Loucy (cell line): ENCODE results near the gene CTNNBIP1.

Source experiments
- H2AFZ ChIP-seq: fragments of 200-600 bp; sonication (generic); 2 replicates; pipeline ENCODE4 v1.6.0; 2016; ENCODE audit warnings: antibody characterized with exemption, mild to moderate bottlenecking, low read length, moderate library complexity
- H3F3A ChIP-seq: fragments of 200-600 bp; 2 replicates; pipeline ENCODE4 v1.6.0; 2016; ENCODE audit warnings: antibody characterized with exemption, low read depth, mild to moderate bottlenecking
- H3K27me3 ChIP-seq: fragments of 200-600 bp; sonication (generic); 2 replicates; pipeline ENCODE4 v1.6.1; 2014; ENCODE audit warnings: low read length, mild to moderate bottlenecking; ENCODE audit not compliant: insufficient read depth, poor library complexity, severe bottlenecking
- H3K36me3 ChIP-seq: fragments of 200-600 bp; sonication (generic); 2 replicates; pipeline ENCODE4 v1.6.1; 2016; ENCODE audit warnings: low read length; ENCODE audit not compliant: insufficient read depth
- H3K4me1 ChIP-seq: fragments of 200-600 bp; sonication (generic); 2 replicates; pipeline ENCODE4 v1.5.1; 2014; ENCODE audit warnings: low read length, mild to moderate bottlenecking; ENCODE audit not compliant: insufficient read depth, poor library complexity, severe bottlenecking
- H3K4me2 ChIP-seq: fragments of 200-600 bp; sonication (generic); 2 replicates; pipeline ENCODE4 v1.6.0; 2014; ENCODE audit warnings: antibody characterized with exemption, low read length, low read depth, mild to moderate bottlenecking; ENCODE audit not compliant: poor library complexity, severe bottlenecking
- H3K4me3 ChIP-seq: fragments of 200-600 bp; sonication (generic); 2 replicates; pipeline ENCODE4 v1.5.1; 2014; ENCODE audit warnings: low read length, mild to moderate bottlenecking, mixed read lengths; ENCODE audit not compliant: poor library complexity, severe bottlenecking
- H3K79me2 ChIP-seq: fragments of 200-600 bp; sonication (generic); 2 replicates; pipeline ENCODE4 v1.6.1; 2014; ENCODE audit warnings: low read length; ENCODE audit not compliant: insufficient read depth
- H3K9ac ChIP-seq: fragments of 200-600 bp; sonication (generic); 2 replicates; pipeline ENCODE4 v1.6.0; 2014; ENCODE audit warnings: mild to moderate bottlenecking, low read depth, low read length, moderate library complexity; ENCODE audit not compliant: poor library complexity, severe bottlenecking
- H3K9me2 ChIP-seq: fragments of 200-600 bp; sonication (generic); replicated peaks from 2 replicates; pipeline ENCODE4 v1.6.1; 2016; ENCODE audit warnings: low read depth, low read length, mixed read lengths
- H3K9me3 ChIP-seq: fragments of 200-600 bp; sonication (generic); 2 replicates; pipeline ENCODE4 v1.6.1; 2014; ENCODE audit warnings: mild to moderate bottlenecking, antibody characterized with exemption, low read length, low read depth; ENCODE audit not compliant: insufficient read depth
- H4K20me1 ChIP-seq: fragments of 200-600 bp; sonication (generic); 2 replicates; pipeline ENCODE4 v1.6.0; 2014; ENCODE audit warnings: antibody characterized with exemption, low read length, mild to moderate bottlenecking; ENCODE audit not compliant: insufficient read depth, poor library complexity, severe bottlenecking
- CTCF ChIP-seq: fragments of 200-600 bp; sonication (generic); conservative IDR thresholded peaks from 2 replicates; pipeline ENCODE4 v1.5.1; 2014; ENCODE audit warnings: mild to moderate bottlenecking, antibody characterized with exemption, low read length
- EZH2phosphoT487 ChIP-seq: fragments of 200-600 bp; IDR thresholded peaks from 2 replicates; pipeline ENCODE4 v1.6.1; 2018; ENCODE audit warnings: antibody characterized with exemption, mild to moderate bottlenecking, moderate library complexity, borderline replicate concordance

CTNNBIP1 gene

GRCh38 chr1:9883585-9884449 lies 26.3 kb downstream of the CTNNBIP1 start:
- Histone ChIP-seq H3K9me2 (no peaks in the 10 kb centered on the region), H3K4me3 (peak overlapping the region; percentile 64), H3K4me2 (peak overlapping the region; percentile 77), H3K9me3 (no peaks in the 10 kb centered on the region), H3K36me3 (no peaks in the 10 kb centered on the region), H2AFZ (no peak overlapping the region), H3K79me2 (peaks cover 23% of the 10 kb centered on the region), H3K4me1 (peaks cover 46% of the 10 kb centered on the region), H4K20me1 (no peaks in the 10 kb centered on the region), H3K27me3 (no peaks in the 10 kb centered on the region), H3F3A (peaks cover 18% of the 10 kb centered on the region), H3K9ac (peak overlapping the region; percentile 62)
- TF ChIP-seq CTCF (no peak), EZH2phosphoT487 (no peak)

- Histone ChIP-seq H3K9ac (peak overlapping the region; percentile 62), H4K20me1 (no peaks in the 10 kb centered on the region), H3K4me2 (peak overlapping the region; percentile 77), H3K9me3 (no peaks in the 10 kb centered on the region), H3K4me3 (peak overlapping the region; percentile 64), H3K27me3 (no peaks in the 10 kb centered on the region), H2AFZ (no peak overlapping the region), H3K4me1 (peaks cover 46% of the 10 kb centered on the region), H3K79me2 (peaks cover 23% of the 10 kb centered on the region), H3F3A (peaks cover 18% of the 10 kb centered on the region), H3K36me3 (no peaks in the 10 kb centered on the region), H3K9me2 (no peaks in the 10 kb centered on the region)
- no peak for TF ChIP-seq CTCF
- no peak for TF ChIP-seq EZH2phosphoT487
These were observed 27.1 kb downstream of the CTNNBIP1 start for GRCh38 chr1:9882945-9883303.

- Histone ChIP-seq H3K79me2 (peaks cover 23% of the 10 kb centered on the region), H4K20me1 (no peaks in the 10 kb centered on the region), H3K27me3 (no peaks in the 10 kb centered on the region), H3K4me3 (peak overlapping the region; percentile 64), H3K4me1 (peaks cover 46% of the 10 kb centered on the region), H2AFZ (peak overlapping the region; percentile 24; the same call in 1 of the 2 replicates), H3K9me2 (no peaks in the 10 kb centered on the region), H3F3A (peaks cover 18% of the 10 kb centered on the region), H3K9me3 (no peaks in the 10 kb centered on the region), H3K9ac (peak overlapping the region; percentile 62), H3K4me2 (peak overlapping the region; percentile 77), H3K36me3 (no peaks in the 10 kb centered on the region)
- TF ChIP-seq CTCF = no peak
- TF ChIP-seq EZH2phosphoT487 = no peak
These were observed 27.6 kb downstream of the CTNNBIP1 start for GRCh38 chr1:9882296-9882944.
